ENCODE measurements around the gene TP53RK.

GRCh38 chr20:46710153-46710913, 21.1 kb upstream of the TP53RK start:
- TF ChIP-seq POLR2AphosphoS5 (IDR thresholded peaks at IDR 0.05; ENCODE audit: low read depth) = no peak
- TF ChIP-seq REST (IDR thresholded peaks at IDR 0.05; ENCODE audit: unreplicated experiment) = no peak
- no peak for TF ChIP-seq CTCF (conservative IDR thresholded peaks at IDR 0.05; ENCODE audit: low read depth in 2 of 2)
- TF ChIP-seq EZH2phosphoT487 (IDR thresholded peaks at IDR 0.05; ENCODE audit: unreplicated experiment) = no peak
- TF ChIP-seq EZH2 (IDR thresholded peaks at IDR 0.05; ENCODE audit: low read depth, unreplicated experiment) = no peak
- TF ChIP-seq NANOG (IDR thresholded peaks at IDR 0.05; ENCODE audit: borderline replicate concordance) = no peak
- no peak for TF ChIP-seq CREB1 (CRISPR knock-in tag; IDR thresholded peaks at IDR 0.05; ENCODE audit: low read depth)
- TF ChIP-seq ETS1 (IDR thresholded peaks at IDR 0.05) = no peak
- TF ChIP-seq JUNB (IDR thresholded peaks at IDR 0.05; ENCODE audit: unreplicated experiment) = no peak
- TF ChIP-seq ZNF114 (CRISPR knock-in tag; IDR thresholded peaks at IDR 0.05) = no peak
- TF ChIP-seq ZNF462 (CRISPR knock-in tag; IDR thresholded peaks at IDR 0.05) = no peak
- TF ChIP-seq STAT1 (IDR thresholded peaks at IDR 0.05; ENCODE audit: unreplicated experiment) = no peak
